K562 (cell line): ENCODE data around the gene TSR3. TPM values are rescaled to one million over a fixed set of nuclear protein-coding genes. Genes with fewer than 3 reads are reported as not detected.
A peak's percentile ranks its signal among the peaks of the same experiment; 100 is the strongest.

Experiments
- CBX3 ChIP-seq, 2 experiments: IDR thresholded peaks; 1 replicate in 1 of 2; 2 replicates in 1 of 2; pipeline ENCODE4 v1.6.1; 2012; ENCODE audit warnings: inconsistent platforms in 2 of 2, low read length in 2 of 2, borderline replicate concordance in 1 of 2, control low read depth in 1 of 2
- GTF2A2 ChIP-seq: IDR thresholded peaks from 2 replicates; pipeline ENCODE4 v1.6.1; 2016; ENCODE audit warnings: mild to moderate bottlenecking, missing genetic modification characterization, missing compliant biosample characterization
- PHF20 ChIP-seq: fragments of 450-650 bp; IDR thresholded peaks from 2 replicates; pipeline ENCODE4 v1.6.1; 2018; ENCODE audit not compliant: partially characterized antibody
- ZBTB17 ChIP-seq: fragments of 450-650 bp; formaldehyde crosslinking; IDR thresholded peaks from 2 replicates; pipeline ENCODE4 v1.4.0; 2020; ENCODE audit warnings: mild to moderate bottlenecking
- ZNF174 ChIP-seq: fragments of 250-450 bp; sonication (Bioruptor Pico); IDR thresholded peaks from 2 replicates; pipeline ENCODE4 v1.4.0; 2020; ENCODE audit warnings: mild to moderate bottlenecking
- polyA plus RNA-seq, 8 experiments: library from polyadenylated mRNA; depleted of rRNA in 4 of 8; stranded (reverse) in 5 of 8; unstranded in 3 of 8; fragments of >200 nt; fragmentation: Nextera tagmentation in 2 of 8; fragmentation: Illumina TruSeq in 1 of 8; extraction: Ambion mirVana in 2 of 8; extraction: Trizol in 1 of 8; gene quantifications; 2 replicates each; pipeline versions ENCODE4 v1.2.1 to v1.2.3, GENCODE V29; 2011 to 2014; ENCODE audit warnings: inconsistent platforms in 1 of 8, missing spikeins in 1 of 8
- total RNA-seq, 7 experiments: library from RNA; depleted of rRNA in 6 of 7; stranded (reverse); fragments of >200 nt in 6 of 7; fragmentation: Illumina TruSeq in 2 of 7; extraction: Trizol in 2 of 7; gene quantifications; 2 replicates each; pipeline versions ENCODE4 v1.2.1 to v1.2.3, GENCODE V29; 2011 to 2021; ENCODE audit warnings: low replicate concordance in 1 of 7
- TF ChIP-seq, protein P1 (sequence below): fragments of 200-800 bp; sonication (Bioruptor generic); IDR thresholded peaks from 2 replicates; pipeline ENCODE4 v1.6.1; 2017; ENCODE audit warnings: missing genetic modification characterization, missing compliant biosample characterization
- TF ChIP-seq, protein P2 (sequence below): sonication (generic); formaldehyde crosslinking; IDR thresholded peaks from 2 replicates; pipeline ENCODE4 v1.9.0; 2022; ENCODE audit warnings: mild to moderate bottlenecking, missing genetic modification reagents
- TF ChIP-seq, protein P3 (sequence below): sonication (generic); formaldehyde crosslinking; IDR thresholded peaks from 2 replicates; pipeline ENCODE4 v1.8.1; 2023; ENCODE audit warnings: mild to moderate bottlenecking, missing genetic modification reagents
- TF ChIP-seq, protein P4 (sequence below), 2 experiments: IDR thresholded peaks in 1 of 2; conservative IDR thresholded peaks in 1 of 2; 2 replicates each; pipeline ENCODE4 v1.6.1; 2016; ENCODE audit warnings: low read depth in 2 of 2, mild to moderate bottlenecking in 1 of 2, missing compliant biosample characterization in 1 of 2, missing genetic modification characterization in 1 of 2, moderate library complexity in 1 of 2
- TF ChIP-seq, protein P5 (sequence below): sonication (generic); formaldehyde crosslinking; IDR thresholded peaks from 2 replicates; pipeline ENCODE4 v1.8.0; 2022; ENCODE audit warnings: mild to moderate bottlenecking, low read depth, missing genetic modification reagents
- TF ChIP-seq, protein P6 (sequence below): sonication (generic); formaldehyde crosslinking; IDR thresholded peaks from 2 replicates; pipeline ENCODE4 v1.8.0; 2022; ENCODE audit warnings: missing genetic modification reagents, mild to moderate bottlenecking, moderate library complexity, borderline replicate concordance
- TF ChIP-seq, protein P7 (sequence below): fragments of 450-650 bp; IDR thresholded peaks from 2 replicates; pipeline ENCODE4 v1.6.1; 2014; ENCODE audit warnings: low read depth, mild to moderate bottlenecking, moderate library complexity, borderline replicate concordance

TSR3 gene
- total and polyA plus RNA-seq, 9 of the 15 experiments (the other 6 are each of a cell fraction or from before 2014, with no cell fraction given), result 1.5 to 74.8 (median 16.5) TPM

DNA sequence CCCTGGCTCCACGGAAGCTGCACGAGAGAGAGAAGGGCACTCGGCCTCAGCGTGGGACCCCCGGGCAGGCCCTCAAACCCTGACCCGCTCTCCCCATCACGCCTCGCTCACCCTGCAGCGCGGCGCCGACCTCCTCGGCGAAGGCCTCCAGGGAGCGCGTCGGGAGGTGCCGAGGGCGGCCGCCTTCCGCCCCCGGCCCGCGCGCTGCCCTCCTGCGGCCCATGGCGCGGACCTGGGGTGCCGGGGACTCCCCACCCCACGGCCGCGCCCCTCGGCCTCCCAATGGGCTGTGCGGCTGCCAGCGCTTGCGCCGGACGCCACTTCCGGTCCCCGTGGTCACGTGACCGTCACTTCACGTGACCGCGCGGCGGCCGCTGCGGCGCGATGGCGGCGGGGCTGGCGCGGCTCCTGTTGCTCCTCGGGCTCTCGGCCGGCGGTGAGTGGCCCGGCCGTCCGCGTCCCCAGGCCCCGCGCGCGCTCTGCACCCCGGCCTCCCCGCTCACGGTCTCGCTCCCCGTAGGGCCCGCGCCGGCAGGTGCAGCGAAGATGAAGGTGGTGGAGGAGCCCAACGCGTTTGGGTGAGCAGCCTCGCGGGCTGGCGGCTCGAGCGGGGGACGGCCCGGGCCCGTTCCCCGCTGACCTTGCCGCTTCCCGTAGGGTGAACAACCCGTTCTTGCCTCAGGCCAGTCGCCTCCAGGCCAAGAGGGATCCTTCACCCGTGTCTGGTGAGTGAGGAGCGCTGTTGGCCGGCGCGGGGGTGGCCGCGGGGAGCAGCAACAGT lies at the start of gene TSR3, which contains the start of gene GNPTG (continued):
- TF ChIP-seq GTF2A2 (tag) (no peak), ZBTB17 (CRISPR knock-in tag) (0 out of 2 replicates have a peak, but pooled peaks have one; percentile 18), PHF20 (peak; percentile 97), ZNF174 (CRISPR knock-in tag) (no peak), CBX3 (IDR thresholded peaks at IDR 0.05; ENCODE audit: borderline replicate concordance in 1 of 2, low read length in 2 of 2) (no peak)
- TF ChIP-seq, protein P1, sequence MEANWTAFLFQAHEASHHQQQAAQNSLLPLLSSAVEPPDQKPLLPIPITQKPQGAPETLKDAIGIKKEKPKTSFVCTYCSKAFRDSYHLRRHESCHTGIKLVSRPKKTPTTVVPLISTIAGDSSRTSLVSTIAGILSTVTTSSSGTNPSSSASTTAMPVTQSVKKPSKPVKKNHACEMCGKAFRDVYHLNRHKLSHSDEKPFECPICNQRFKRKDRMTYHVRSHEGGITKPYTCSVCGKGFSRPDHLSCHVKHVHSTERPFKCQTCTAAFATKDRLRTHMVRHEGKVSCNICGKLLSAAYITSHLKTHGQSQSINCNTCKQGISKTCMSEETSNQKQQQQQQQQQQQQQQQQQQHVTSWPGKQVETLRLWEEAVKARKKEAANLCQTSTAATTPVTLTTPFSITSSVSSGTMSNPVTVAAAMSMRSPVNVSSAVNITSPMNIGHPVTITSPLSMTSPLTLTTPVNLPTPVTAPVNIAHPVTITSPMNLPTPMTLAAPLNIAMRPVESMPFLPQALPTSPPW (CRISPR knock-in tag), result peak; percentile 81
- TF ChIP-seq, protein P2, sequence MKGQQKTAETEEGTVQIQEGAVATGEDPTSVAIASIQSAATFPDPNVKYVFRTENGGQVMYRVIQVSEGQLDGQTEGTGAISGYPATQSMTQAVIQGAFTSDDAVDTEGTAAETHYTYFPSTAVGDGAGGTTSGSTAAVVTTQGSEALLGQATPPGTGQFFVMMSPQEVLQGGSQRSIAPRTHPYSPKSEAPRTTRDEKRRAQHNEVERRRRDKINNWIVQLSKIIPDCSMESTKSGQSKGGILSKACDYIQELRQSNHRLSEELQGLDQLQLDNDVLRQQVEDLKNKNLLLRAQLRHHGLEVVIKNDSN (CRISPR knock-in tag), result peak; percentile 94
- TF ChIP-seq, protein P3, sequence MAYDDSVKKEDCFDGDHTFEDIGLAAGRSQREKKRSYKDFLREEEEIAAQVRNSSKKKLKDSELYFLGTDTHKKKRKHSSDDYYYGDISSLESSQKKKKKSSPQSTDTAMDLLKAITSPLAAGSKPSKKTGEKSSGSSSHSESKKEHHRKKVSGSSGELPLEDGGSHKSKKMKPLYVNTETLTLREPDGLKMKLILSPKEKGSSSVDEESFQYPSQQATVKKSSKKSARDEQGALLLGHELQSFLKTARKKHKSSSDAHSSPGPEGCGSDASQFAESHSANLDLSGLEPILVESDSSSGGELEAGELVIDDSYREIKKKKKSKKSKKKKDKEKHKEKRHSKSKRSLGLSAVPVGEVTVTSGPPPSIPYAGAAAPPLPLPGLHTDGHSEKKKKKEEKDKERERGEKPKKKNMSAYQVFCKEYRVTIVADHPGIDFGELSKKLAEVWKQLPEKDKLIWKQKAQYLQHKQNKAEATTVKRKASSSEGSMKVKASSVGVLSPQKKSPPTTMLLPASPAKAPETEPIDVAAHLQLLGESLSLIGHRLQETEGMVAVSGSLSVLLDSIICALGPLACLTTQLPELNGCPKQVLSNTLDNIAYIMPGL, result peak; percentile 32; the same call in 1 of the 2 replicates
- TF ChIP-seq, protein P4, sequence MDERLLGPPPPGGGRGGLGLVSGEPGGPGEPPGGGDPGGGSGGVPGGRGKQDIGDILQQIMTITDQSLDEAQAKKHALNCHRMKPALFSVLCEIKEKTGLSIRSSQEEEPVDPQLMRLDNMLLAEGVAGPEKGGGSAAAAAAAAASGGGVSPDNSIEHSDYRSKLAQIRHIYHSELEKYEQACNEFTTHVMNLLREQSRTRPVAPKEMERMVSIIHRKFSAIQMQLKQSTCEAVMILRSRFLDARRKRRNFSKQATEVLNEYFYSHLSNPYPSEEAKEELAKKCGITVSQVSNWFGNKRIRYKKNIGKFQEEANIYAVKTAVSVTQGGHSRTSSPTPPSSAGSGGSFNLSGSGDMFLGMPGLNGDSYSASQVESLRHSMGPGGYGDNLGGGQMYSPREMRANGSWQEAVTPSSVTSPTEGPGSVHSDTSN (CRISPR knock-in tag; IDR thresholded peaks at IDR 0.05; ENCODE audit: low read depth), result no peak
- TF ChIP-seq, protein P4 (tag; conservative IDR thresholded peaks at IDR 0.05; ENCODE audit: low read depth), result no peak
- TF ChIP-seq, protein P5, sequence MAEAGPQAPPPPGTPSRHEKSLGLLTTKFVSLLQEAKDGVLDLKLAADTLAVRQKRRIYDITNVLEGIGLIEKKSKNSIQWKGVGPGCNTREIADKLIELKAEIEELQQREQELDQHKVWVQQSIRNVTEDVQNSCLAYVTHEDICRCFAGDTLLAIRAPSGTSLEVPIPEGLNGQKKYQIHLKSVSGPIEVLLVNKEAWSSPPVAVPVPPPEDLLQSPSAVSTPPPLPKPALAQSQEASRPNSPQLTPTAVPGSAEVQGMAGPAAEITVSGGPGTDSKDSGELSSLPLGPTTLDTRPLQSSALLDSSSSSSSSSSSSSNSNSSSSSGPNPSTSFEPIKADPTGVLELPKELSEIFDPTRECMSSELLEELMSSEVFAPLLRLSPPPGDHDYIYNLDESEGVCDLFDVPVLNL (CRISPR knock-in tag), result peak; percentile 20; the same call in 1 of the 2 replicates
- TF ChIP-seq, protein P6, sequence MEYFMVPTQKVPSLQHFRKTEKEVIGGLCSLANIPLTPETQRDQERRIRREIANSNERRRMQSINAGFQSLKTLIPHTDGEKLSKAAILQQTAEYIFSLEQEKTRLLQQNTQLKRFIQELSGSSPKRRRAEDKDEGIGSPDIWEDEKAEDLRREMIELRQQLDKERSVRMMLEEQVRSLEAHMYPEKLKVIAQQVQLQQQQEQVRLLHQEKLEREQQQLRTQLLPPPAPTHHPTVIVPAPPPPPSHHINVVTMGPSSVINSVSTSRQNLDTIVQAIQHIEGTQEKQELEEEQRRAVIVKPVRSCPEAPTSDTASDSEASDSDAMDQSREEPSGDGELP, result peak; percentile 44; the same call in 1 of the 2 replicates
- TF ChIP-seq, protein P7, sequence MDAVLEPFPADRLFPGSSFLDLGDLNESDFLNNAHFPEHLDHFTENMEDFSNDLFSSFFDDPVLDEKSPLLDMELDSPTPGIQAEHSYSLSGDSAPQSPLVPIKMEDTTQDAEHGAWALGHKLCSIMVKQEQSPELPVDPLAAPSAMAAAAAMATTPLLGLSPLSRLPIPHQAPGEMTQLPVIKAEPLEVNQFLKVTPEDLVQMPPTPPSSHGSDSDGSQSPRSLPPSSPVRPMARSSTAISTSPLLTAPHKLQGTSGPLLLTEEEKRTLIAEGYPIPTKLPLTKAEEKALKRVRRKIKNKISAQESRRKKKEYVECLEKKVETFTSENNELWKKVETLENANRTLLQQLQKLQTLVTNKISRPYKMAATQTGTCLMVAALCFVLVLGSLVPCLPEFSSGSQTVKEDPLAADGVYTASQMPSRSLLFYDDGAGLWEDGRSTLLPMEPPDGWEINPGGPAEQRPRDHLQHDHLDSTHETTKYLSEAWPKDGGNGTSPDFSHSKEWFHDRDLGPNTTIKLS, result peak; percentile 46; the same call in 1 of the 2 replicates
